ENCODE measurements around the gene CARD11. TPM values are rescaled to one million over a fixed set of nuclear protein-coding genes. Genes with fewer than 3 reads are reported as not detected.

The CARD11 gene
- total RNA-seq, 1 experiment from 2014 or later = 0.82 TPM

GRCh38 chr7:3028758-3029093, 14.9 kb downstream of the CARD11 start:
- CTCF ChIA-PET = no interaction called here
- POLR2A ChIA-PET = no interaction called here
- intact Hi-C loops (cut with micrococcal nuclease; ENCODE audit: unreplicated experiment) = no loop called here
- BruUV-seq (replicated peaks) = no TSS peak
- ATAC-seq (no peak), DNase-seq (ENCODE audit: low read depth, low spot score) (no peak)
- H3K27ac ChIP-seq (ENCODE audit: low read length) = no peak overlapping the region
- H3K9me3 ChIP-seq (ENCODE audit: control insufficient read depth, insufficient read depth, low read depth, low read length) = 0 out of 2 replicates have a peak, but pooled peaks cover 5% of the 10 kb centered on the region
- no peaks in the 10 kb centered on the region for H3K4me1 ChIP-seq (ENCODE audit: control insufficient read depth, insufficient read depth, low read length)
- in situ Hi-C loops (cut with HindIII; ENCODE audit: low pct_unique_long_range_greater_than_20kb, low sequenced_read_pairs) = no loop called here
- H3K4me3 ChIP-seq (ENCODE audit: low read depth in 2 of 2, low read length in 2 of 2) = no peak overlapping the region
- no peaks in the 10 kb centered on the region for H3K36me3 ChIP-seq (ENCODE audit: control insufficient read depth, insufficient read depth, low read length)
- no peaks in the 10 kb centered on the region for H3K27me3 ChIP-seq (ENCODE audit: control insufficient read depth, insufficient read depth, low read length)
- TF ChIP-seq, protein P1, sequence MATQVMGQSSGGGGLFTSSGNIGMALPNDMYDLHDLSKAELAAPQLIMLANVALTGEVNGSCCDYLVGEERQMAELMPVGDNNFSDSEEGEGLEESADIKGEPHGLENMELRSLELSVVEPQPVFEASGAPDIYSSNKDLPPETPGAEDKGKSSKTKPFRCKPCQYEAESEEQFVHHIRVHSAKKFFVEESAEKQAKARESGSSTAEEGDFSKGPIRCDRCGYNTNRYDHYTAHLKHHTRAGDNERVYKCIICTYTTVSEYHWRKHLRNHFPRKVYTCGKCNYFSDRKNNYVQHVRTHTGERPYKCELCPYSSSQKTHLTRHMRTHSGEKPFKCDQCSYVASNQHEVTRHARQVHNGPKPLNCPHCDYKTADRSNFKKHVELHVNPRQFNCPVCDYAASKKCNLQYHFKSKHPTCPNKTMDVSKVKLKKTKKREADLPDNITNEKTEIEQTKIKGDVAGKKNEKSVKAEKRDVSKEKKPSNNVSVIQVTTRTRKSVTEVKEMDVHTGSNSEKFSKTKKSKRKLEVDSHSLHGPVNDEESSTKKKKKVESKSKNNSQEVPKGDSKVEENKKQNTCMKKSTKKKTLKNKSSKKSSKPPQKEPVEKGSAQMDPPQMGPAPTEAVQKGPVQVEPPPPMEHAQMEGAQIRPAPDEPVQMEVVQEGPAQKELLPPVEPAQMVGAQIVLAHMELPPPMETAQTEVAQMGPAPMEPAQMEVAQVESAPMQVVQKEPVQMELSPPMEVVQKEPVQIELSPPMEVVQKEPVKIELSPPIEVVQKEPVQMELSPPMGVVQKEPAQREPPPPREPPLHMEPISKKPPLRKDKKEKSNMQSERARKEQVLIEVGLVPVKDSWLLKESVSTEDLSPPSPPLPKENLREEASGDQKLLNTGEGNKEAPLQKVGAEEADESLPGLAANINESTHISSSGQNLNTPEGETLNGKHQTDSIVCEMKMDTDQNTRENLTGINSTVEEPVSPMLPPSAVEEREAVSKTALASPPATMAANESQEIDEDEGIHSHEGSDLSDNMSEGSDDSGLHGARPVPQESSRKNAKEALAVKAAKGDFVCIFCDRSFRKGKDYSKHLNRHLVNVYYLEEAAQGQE (IDR thresholded peaks at IDR 0.05; ENCODE audit: insufficient read depth in 1 of 2, low read depth in 2 of 2, low read length in 1 of 2) = no peak
- no peak for TF ChIP-seq SIN3A (IDR thresholded peaks at IDR 0.05; ENCODE audit: borderline replicate concordance, insufficient read depth, low read depth, low read length)
- no peak for TF ChIP-seq CTCF (IDR thresholded peaks at IDR 0.05)
- TF ChIP-seq POLR2AphosphoS5 (IDR thresholded peaks at IDR 0.05; ENCODE audit: low read depth, low read length) = no peak
- no peak for TF ChIP-seq TCF7L2 (IDR thresholded peaks at IDR 0.05; ENCODE audit: low read depth, low read length)

DNA sequence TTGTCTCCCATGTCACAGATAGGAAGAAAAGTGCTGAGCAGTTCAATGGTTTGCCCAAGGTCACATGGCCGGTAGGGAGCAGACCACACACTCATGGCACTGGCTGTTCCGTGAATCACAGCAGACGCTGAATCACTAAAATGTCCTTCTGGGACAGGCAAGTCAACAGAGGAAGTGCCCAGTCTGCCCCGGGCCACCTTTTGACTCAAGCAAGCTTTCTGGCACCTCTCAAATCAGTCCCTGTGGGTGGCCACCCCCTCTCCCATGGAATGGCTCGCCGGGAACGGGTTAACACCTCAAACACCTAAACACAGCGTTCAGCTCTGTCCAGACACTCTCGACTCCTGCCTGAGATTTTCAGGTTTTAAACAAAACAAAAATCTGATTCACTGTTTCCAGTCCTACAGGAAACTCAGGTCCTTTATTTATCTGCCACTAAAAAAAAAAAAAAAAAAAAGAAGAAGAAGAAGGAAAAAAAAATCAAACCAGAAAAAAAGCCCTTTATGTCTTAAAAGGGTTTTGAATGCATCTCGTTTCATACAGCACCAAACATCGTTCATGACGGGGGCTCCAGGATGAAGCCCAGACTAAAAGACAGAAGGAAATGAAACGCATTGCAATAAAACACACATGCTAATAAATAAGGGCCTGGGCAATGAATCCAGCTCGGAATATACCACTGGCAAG, 15.5 kb downstream of the CARD11 start:
- in situ Hi-C loops (cut with HindIII; ENCODE audit: low pct_unique_long_range_greater_than_20kb, low sequenced_read_pairs) (no loop called here), intact Hi-C loops (cut with micrococcal nuclease; ENCODE audit: unreplicated experiment) (no loop called here)
- no TSS peak for BruUV-seq (replicated peaks)
- peak; percentile 64 for DNase-seq (ENCODE audit: low read depth, low spot score)
- peak; percentile 85 for ATAC-seq
- H3K4me3 ChIP-seq (ENCODE audit: low read depth in 2 of 2, low read length in 2 of 2) = peak overlapping the region in 1 of 2 experiments; percentile 36; a peak in 2 of 4 replicates
- ChIA-PET POLR2A (interaction anchor here (0.7 kb wide), 1 partner anchor 9 kb away, joined by 11 read pairs; no protein-coding TSS in a partner anchor), CTCF (interaction anchor here (0.7 kb wide), 1 partner anchor 1510 kb away, joined by 7 read pairs; no protein-coding TSS in a partner anchor)
- no peaks in the 10 kb centered on the region for H3K27me3 ChIP-seq (ENCODE audit: control insufficient read depth, insufficient read depth, low read length)
- H3K36me3 ChIP-seq (ENCODE audit: control insufficient read depth, insufficient read depth, low read length) = no peaks in the 10 kb centered on the region
- H3K4me1 ChIP-seq (ENCODE audit: control insufficient read depth, insufficient read depth, low read length) = no peaks in the 10 kb centered on the region
- 0 out of 2 replicates have a peak, but pooled peaks cover 5% of the 10 kb centered on the region for H3K9me3 ChIP-seq (ENCODE audit: control insufficient read depth, insufficient read depth, low read depth, low read length)
- TF ChIP-seq TCF7L2 (IDR thresholded peaks at IDR 0.05; ENCODE audit: low read depth, low read length) (no peak), POLR2AphosphoS5 (IDR thresholded peaks at IDR 0.05; ENCODE audit: low read depth, low read length) (no peak), CTCF (IDR thresholded peaks at IDR 0.05) (no peak), SIN3A (IDR thresholded peaks at IDR 0.05; ENCODE audit: borderline replicate concordance, insufficient read depth, low read depth, low read length) (no peak)
- TF ChIP-seq, protein P1 (IDR thresholded peaks at IDR 0.05; ENCODE audit: insufficient read depth in 1 of 2, low read depth in 2 of 2, low read length in 1 of 2) = no peak
- H3K27ac ChIP-seq (ENCODE audit: low read length) = no peak overlapping the region
